Sigmoid colon (tissue), 7 donors: ENCODE measurements around the gene PUS3. TPM values are rescaled to one million over a fixed set of nuclear protein-coding genes. Genes with fewer than 3 reads are reported as not detected.

Source experiments
- DNase-seq: peaks from one replicate; pipeline ENCODE4 v3.0.0-alpha.2; 2019
- H3K27ac ChIP-seq, 4 donors: fragments of 200-600 bp; sonication (generic); one replicate each; pipeline ENCODE4 v1.5.1; 2016 to 2019; ENCODE audit warnings: mild to moderate bottlenecking in 1 of 4
- H3K27me3 ChIP-seq, 3 donors: fragments of 200-600 bp; sonication (generic); one replicate each; pipeline ENCODE4 v1.5.1; 2019; ENCODE audit warnings: mild to moderate bottlenecking in 1 of 3
- H3K36me3 ChIP-seq, 4 donors: fragments of 200-600 bp; sonication (generic); one replicate each; pipeline ENCODE4 v1.5.1; 2016 to 2019
- H3K4me1 ChIP-seq, 4 donors: fragments of 200-600 bp; sonication (generic); one replicate each; pipeline ENCODE4 v1.5.1; 2017 to 2019
- H3K4me3 ChIP-seq, 4 donors: fragments of 200-600 bp; sonication (generic); one replicate each; pipeline ENCODE4 v1.5.1; 2017 to 2019; ENCODE audit warnings: mild to moderate bottlenecking in 2 of 4, moderate library complexity in 1 of 4
- H3K9me3 ChIP-seq, 4 donors: fragments of 200-600 bp in 3 of 4; sonication (generic) in 3 of 4; one replicate each; pipeline versions ENCODE4 v1.5.1 to v1.6.1; 2013 to 2019
- EP300 ChIP-seq, 4 donors: sonication (generic); formaldehyde crosslinking; IDR thresholded peaks; one replicate each; pipeline ENCODE4 v1.6.1; 2017; ENCODE audit warnings: antibody characterized with exemption in 4 of 4
- POLR2AphosphoS5 ChIP-seq, 4 donors: sonication (generic); formaldehyde crosslinking; IDR thresholded peaks; one replicate each; pipeline ENCODE4 v1.6.1; 2017; ENCODE audit warnings: antibody characterized with exemption in 4 of 4
- intact Hi-C: fragments of 100-400 bp; cut with DNase I; formaldehyde crosslinking; loops from one replicate; pipeline ENCODE4 v1.15.1; 2023
- polyA plus RNA-seq, 3 donors: library from polyadenylated mRNA; stranded (reverse); fragments of 200-250 nt; gene quantifications; one replicate each; pipeline ENCODE4 v1.2.3, GENCODE V29; 2013
- total RNA-seq, 4 donors: library from RNA; depleted of rRNA; stranded (reverse); fragments of >200 nt; gene quantifications; one replicate each; pipeline ENCODE4 v1.1.0, GENCODE V29; 2016
- donor health status: healthy with polysubstance abuse.
- donor health status: Bipolar disorder and iron deficiency.
- donor health status: healthy.

The PUS3 gene
- total and polyA plus RNA-seq, 7 donors: 6.4 to 21.6 (median 9.2) TPM

DNA sequence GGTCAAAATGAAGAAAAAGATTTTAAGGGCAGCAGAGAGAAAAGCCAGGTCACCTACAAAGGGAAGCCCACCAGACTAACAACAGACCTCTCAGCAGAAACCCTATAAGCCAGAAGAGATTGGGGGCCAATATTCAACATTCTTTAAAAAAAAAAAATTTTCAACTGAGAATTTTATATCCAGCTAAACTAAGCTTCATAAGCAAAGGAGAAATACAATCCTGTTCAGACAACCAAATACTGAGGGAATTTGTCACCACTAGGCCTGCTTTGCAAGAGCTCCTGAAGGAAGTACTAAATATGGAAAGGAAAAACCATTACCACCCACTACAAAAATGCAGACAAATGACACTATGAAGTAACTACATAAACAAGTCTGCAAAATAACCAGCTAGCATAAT, 56.8 kb downstream of the PUS3 start:
- Histone ChIP-seq H3K9me3 (peaks cover 0 to 6% (median 3%) of the 10 kb centered on the region in 4 donors), H3K27ac (no peak overlapping the region), H3K4me1 (no peaks in the 10 kb centered on the region), H3K4me3 (no peak overlapping the region), H3K27me3 (no peaks in the 10 kb centered on the region), H3K36me3 (no peaks in the 10 kb centered on the region)
- DNase-seq: no peak
- intact Hi-C loops: no loop called here
- TF ChIP-seq EP300 (IDR thresholded peaks at IDR 0.05) (no peak), POLR2AphosphoS5 (IDR thresholded peaks at IDR 0.05) (no peak)

Other genes starting within 250 kb of the PUS3 start
- not detected for gene ACRV1, start 222.4 kb downstream of the PUS3 start, total RNA-seq
- not detected for gene ACRV1, start 222.4 kb downstream of the PUS3 start, polyA plus RNA-seq
- not detected for gene PATE1, start 156.9 kb downstream of the PUS3 start, total RNA-seq
- not detected for gene PATE1, start 156.9 kb downstream of the PUS3 start, polyA plus RNA-seq
- gene PATE2, start 124.4 kb downstream of the PUS3 start, total RNA-seq: under 1 TPM in 1 of 4 donors, not detected in 3; 0.68 TPM
- gene PATE2, start 124.4 kb downstream of the PUS3 start, polyA plus RNA-seq: not detected
- not detected for gene PATE3, start 115.1 kb downstream of the PUS3 start, total RNA-seq
- gene PATE3, start 115.1 kb downstream of the PUS3 start, polyA plus RNA-seq: not detected
- gene PATE4, start 69.9 kb downstream of the PUS3 start, total RNA-seq: not detected
- gene PATE4, start 69.9 kb downstream of the PUS3 start, polyA plus RNA-seq: not detected
- gene HYLS1, start 15.5 kb downstream of the PUS3 start, total RNA-seq: 1 to 10 TPM; 6.1 to 8.7 (median 6.9) TPM
- 1 to 10 TPM; 3.0 to 4.6 (median 3.6) TPM for gene HYLS1, start 15.5 kb downstream of the PUS3 start, polyA plus RNA-seq
- gene DDX25, start 1.3 kb upstream of the PUS3 start, total RNA-seq: 1 to 10 TPM in 1 of 4 donors, under 1 TPM in 3; 0.14 to 1.7 (median 0.44) TPM
- under 1 TPM in 2 of 3 donors, not detected in 1; 0.23 to 0.60 TPM for gene DDX25, start 1.3 kb upstream of the PUS3 start, polyA plus RNA-seq
- gene VSIG10L2, start 42.8 kb upstream of the PUS3 start, total RNA-seq: under 1 TPM in 1 of 4 donors, not detected in 3; 0.68 TPM
- not detected for gene VSIG10L2, start 42.8 kb upstream of the PUS3 start, polyA plus RNA-seq
- gene CDON, start 159.7 kb upstream of the PUS3 start, total RNA-seq: 10 to 100 TPM; 48.9 to 88.1 (median 66.3) TPM
- 1 to 10 TPM in 1 of 3 donors, under 1 TPM in 2; under 0.01 to 3.4 (median 0.60) TPM for gene CDON, start 159.7 kb upstream of the PUS3 start, polyA plus RNA-seq